Spleen (tissue), 11 donors: ENCODE results near the gene RHOV. TPM values are rescaled to one million over a fixed set of nuclear protein-coding genes. Genes with fewer than 3 reads are reported as not detected.

Experiments used
- DNase-seq: peaks from one replicate; pipeline ENCODE4 v3.0.0-alpha.2; 2020
- H3K27ac ChIP-seq, 8 donors: fragments of 200-600 bp; sonication (generic) in 7 of 8; 1 replicate in 4 of 8; 2 replicates in 4 of 8; pipeline versions ENCODE4 v1.5.0 to v1.8.0; 2016 to 2021; ENCODE audit warnings: inconsistent platforms in 4 of 8, mild to moderate bottlenecking in 4 of 8, moderate library complexity in 1 of 8
- H3K27me3 ChIP-seq, 7 donors: fragments of 200-600 bp; sonication (generic) in 6 of 7; replicated peaks in 1 of 7; 1 replicate in 4 of 7; 2 replicates in 3 of 7; pipeline versions ENCODE4 v1.5.0 to v1.8.0; 2016 to 2021; ENCODE audit warnings: inconsistent platforms in 3 of 7, mild to moderate bottlenecking in 1 of 7
- H3K36me3 ChIP-seq, 6 donors: fragments of 200-600 bp; sonication (generic) in 5 of 6; 1 replicate in 4 of 6; 2 replicates in 2 of 6; pipeline versions ENCODE4 v1.5.0 to v1.8.0; 2016 to 2021; ENCODE audit warnings: inconsistent platforms in 2 of 6
- H3K4me1 ChIP-seq, 6 donors: fragments of 200-600 bp; sonication (generic) in 5 of 6; 1 replicate in 3 of 6; 2 replicates in 3 of 6; pipeline versions ENCODE4 v1.5.0 to v1.8.0; 2016 to 2021; ENCODE audit warnings: inconsistent platforms in 3 of 6
- H3K4me3 ChIP-seq, 8 donors: fragments of 200-600 bp; sonication (generic) in 7 of 8; 1 replicate in 4 of 8; 2 replicates in 4 of 8; pipeline versions ENCODE4 v1.5.0 to v1.8.0; 2016 to 2021; ENCODE audit warnings: inconsistent platforms in 4 of 8, mild to moderate bottlenecking in 4 of 8, moderate library complexity in 2 of 8
- H3K9me3 ChIP-seq, 8 donors: fragments of 200-600 bp; sonication (generic) in 7 of 8; 1 replicate in 4 of 8; 2 replicates in 4 of 8; pipeline versions ENCODE4 v1.5.0 to v1.8.0; 2016 to 2021; ENCODE audit warnings: inconsistent platforms in 4 of 8
- POLR2A ChIP-seq, 3 donors: fragments of 450-650 bp; IDR thresholded peaks; one replicate each; pipeline ENCODE4 v1.5.1; 2017; ENCODE audit warnings: antibody characterized with exemption in 3 of 3, mild to moderate bottlenecking in 1 of 3
- POLR2AphosphoS5 ChIP-seq, 3 donors: sonication (generic); formaldehyde crosslinking; IDR thresholded peaks; one replicate each; pipeline ENCODE4 v1.5.1; 2017; ENCODE audit warnings: antibody characterized with exemption in 3 of 3
- WGBS, 5 donors: extraction: QIAGEN DNeasy Blood & Tissue Kit in 3 of 5; methylation state at CpG; one replicate each; pipeline versions ENCODE4 v1.1.5 to v1.1.7; 2013 to 2018; 5-methylcytosine and 5-hydroxymethylcytosine counted together
- intact Hi-C: fragments of 100-400 bp; cut with DNase I; formaldehyde crosslinking; loops from one replicate; pipeline ENCODE4 v1.15.0; 2023; ENCODE audit warnings: low total_unique reads
- polyA plus RNA-seq, 3 donors: library from polyadenylated mRNA; stranded (reverse); fragments of 200-250 nt; gene quantifications; one replicate each; pipeline ENCODE4 v1.2.1, GENCODE V29; 2013
- total RNA-seq, 7 donors: library from RNA; depleted of rRNA in 3 of 7; stranded (reverse); fragments of >200 nt in 3 of 7; fragmentation: NEBNext Ultra II Directional in 4 of 7; extraction: Animal tissue kit (Norgen Biotek cat#: 25700) in 4 of 7; gene quantifications; one replicate each; pipeline versions ENCODE4 v1.1.0 to v1.2.1, GENCODE V29; 2016 to 2021
- TF ChIP-seq, protein P1 (sequence below), 11 experiments: fragments of 200-600 bp in 7 of 11; fragments of 450-650 bp in 4 of 11; sonication (generic) in 4 of 11; IDR thresholded peaks in 8 of 11; conservative IDR thresholded peaks in 3 of 11; 1 replicate in 7 of 11; 2 replicates in 4 of 11; pipeline versions ENCODE4 v1.4.0 to v1.8.0; 2016 to 2021; ENCODE audit warnings: antibody characterized with exemption in 11 of 11, inconsistent platforms in 4 of 11, mild to moderate bottlenecking in 1 of 11
- donor health status: healthy with polysubstance abuse.
- donor health status: DM: no; HTN: no; CAD: no; lungs with moderate emphysema.
- donor health status: DM: no; HTN: no; CAD: no.
- donor health status: Bipolar disorder and iron deficiency.
- donor health status: healthy.
- donor health status: DM: no; HTN: no; CAD: no.
- donor health status: DM: yes; HTN: yes; CAD: no.

Gene RHOV
- total and polyA plus RNA-seq, 10 donors = 0.06 to 0.19 TPM; not detected in 8

DNA sequence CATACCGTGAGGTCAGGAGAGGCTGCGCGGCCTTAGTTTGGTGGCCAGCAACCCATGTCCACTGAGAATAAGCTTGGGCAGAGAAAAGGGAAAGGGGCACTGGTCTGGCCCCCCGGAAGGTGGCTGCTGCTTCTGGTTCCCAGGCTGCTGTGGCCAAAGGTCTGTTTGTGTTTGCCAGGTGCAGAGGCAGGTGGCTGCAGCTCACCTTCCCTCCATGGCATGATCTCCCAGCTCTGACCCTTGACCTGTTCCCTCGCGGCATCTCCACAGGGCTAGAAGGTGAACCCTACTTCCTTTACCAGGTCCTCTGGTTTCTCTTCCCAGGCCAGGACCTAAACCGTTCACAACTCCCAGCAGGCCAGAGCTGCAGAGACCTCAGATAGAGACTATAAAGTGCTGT lies 34.1 kb upstream of the RHOV start:
- TF ChIP-seq POLR2AphosphoS5 (IDR thresholded peaks at IDR 0.05) (no peak), POLR2A (IDR thresholded peaks at IDR 0.05) (no peak)
- TF ChIP-seq, protein P1, sequence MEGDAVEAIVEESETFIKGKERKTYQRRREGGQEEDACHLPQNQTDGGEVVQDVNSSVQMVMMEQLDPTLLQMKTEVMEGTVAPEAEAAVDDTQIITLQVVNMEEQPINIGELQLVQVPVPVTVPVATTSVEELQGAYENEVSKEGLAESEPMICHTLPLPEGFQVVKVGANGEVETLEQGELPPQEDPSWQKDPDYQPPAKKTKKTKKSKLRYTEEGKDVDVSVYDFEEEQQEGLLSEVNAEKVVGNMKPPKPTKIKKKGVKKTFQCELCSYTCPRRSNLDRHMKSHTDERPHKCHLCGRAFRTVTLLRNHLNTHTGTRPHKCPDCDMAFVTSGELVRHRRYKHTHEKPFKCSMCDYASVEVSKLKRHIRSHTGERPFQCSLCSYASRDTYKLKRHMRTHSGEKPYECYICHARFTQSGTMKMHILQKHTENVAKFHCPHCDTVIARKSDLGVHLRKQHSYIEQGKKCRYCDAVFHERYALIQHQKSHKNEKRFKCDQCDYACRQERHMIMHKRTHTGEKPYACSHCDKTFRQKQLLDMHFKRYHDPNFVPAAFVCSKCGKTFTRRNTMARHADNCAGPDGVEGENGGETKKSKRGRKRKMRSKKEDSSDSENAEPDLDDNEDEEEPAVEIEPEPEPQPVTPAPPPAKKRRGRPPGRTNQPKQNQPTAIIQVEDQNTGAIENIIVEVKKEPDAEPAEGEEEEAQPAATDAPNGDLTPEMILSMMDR (IDR thresholded peaks at IDR 0.05 in 8 of 11, conservative IDR thresholded peaks at IDR 0.05 in 3 of 11) = no peak
- no peaks in the 10 kb centered on the region for H3K27me3 ChIP-seq
- H3K9me3 ChIP-seq = no peaks in the 10 kb centered on the region
- H3K36me3 ChIP-seq = peaks cover 0 to 17% (median 6%) of the 10 kb centered on the region in 6 donors
- peaks cover 38 to 86% (median 69%) of the 10 kb centered on the region in 6 donors for H3K4me1 ChIP-seq
- no peak overlapping the region for H3K4me3 ChIP-seq
- intact Hi-C loops = loop anchor here (5.0 to 10.0 kb wide), 2 partner anchors 34 to 207 kb away; partner anchors contain the start of gene INO80
- 83 to 94% (median 87%) methylated on average over 7 of the region's 7 CpGs for WGBS, 5 donors
- peak overlapping the region in 6 of 8 donors; percentile 92 to 95 (median 92) for H3K27ac ChIP-seq
- peak; percentile 71 for DNase-seq

DNA sequence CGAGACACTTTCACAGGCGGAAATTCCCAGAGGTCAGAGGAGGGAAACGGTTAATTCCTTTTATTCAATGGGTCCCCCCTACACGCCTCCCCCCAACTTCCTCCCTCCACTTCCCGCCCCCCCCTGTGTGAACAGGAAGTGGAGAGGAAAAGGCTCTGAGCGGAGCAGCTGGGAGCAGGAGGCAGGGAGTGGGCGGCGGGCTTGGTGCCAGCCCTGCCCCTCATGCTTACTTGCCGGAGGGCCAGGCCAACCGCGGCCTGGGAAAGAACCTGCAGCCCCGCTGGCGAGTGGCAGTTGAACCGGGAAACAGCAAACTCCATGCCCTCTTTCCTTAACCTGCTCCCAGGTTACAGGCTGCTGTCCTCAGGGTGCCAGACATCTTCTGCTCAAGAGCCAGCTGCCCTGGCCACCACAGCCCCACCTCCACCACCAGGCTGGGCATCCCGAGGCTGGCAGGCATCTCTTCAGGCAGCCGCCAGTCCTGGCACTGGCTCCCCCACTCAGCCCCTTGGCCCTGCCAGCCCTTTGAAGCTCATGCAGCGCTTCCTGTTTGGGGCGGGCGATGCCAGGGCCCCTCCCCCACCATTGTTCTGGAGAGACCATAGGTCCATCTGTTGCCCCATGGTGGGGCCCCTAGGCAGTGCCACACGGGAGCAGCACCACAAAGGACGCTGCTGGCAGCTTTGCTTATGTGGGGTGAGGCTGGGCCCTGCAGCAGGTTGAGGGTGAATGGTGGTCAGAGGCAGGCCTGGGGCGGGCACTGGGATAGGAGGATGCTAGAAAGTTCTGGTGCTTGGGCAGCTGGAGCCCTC lies 33.2 kb upstream of the RHOV start:
- DNase-seq = peak; percentile 91
- intact Hi-C loops = loop anchor here (5.0 to 10.0 kb wide), 2 partner anchors 35 to 208 kb away; partner anchors contain the start of gene INO80
- peaks cover 45 to 93% (median 78%) of the 10 kb centered on the region in 6 donors for H3K4me1 ChIP-seq
- no peaks in the 10 kb centered on the region for H3K27me3 ChIP-seq
- no peaks in the 10 kb centered on the region for H3K9me3 ChIP-seq
- TF ChIP-seq POLR2AphosphoS5 (IDR thresholded peaks at IDR 0.05) (peak; percentile 81 to 85 (median 84)), POLR2A (IDR thresholded peaks at IDR 0.05) (no peak)
- TF ChIP-seq, protein P1 (IDR thresholded peaks at IDR 0.05 in 8 of 11, conservative IDR thresholded peaks at IDR 0.05 in 3 of 11) = no peak
- WGBS, 5 donors = 7 to 12% (median 8%) methylated on average over 15 to 22 of the region's 22 CpGs
- peaks cover 0 to 26% (median 14%) of the 10 kb centered on the region in 6 donors for H3K36me3 ChIP-seq
- peak overlapping the region; percentile 46 to 77 (median 51) for H3K4me3 ChIP-seq
- H3K27ac ChIP-seq = peak overlapping the region; percentile 92 to 97 (median 92)

DNA sequence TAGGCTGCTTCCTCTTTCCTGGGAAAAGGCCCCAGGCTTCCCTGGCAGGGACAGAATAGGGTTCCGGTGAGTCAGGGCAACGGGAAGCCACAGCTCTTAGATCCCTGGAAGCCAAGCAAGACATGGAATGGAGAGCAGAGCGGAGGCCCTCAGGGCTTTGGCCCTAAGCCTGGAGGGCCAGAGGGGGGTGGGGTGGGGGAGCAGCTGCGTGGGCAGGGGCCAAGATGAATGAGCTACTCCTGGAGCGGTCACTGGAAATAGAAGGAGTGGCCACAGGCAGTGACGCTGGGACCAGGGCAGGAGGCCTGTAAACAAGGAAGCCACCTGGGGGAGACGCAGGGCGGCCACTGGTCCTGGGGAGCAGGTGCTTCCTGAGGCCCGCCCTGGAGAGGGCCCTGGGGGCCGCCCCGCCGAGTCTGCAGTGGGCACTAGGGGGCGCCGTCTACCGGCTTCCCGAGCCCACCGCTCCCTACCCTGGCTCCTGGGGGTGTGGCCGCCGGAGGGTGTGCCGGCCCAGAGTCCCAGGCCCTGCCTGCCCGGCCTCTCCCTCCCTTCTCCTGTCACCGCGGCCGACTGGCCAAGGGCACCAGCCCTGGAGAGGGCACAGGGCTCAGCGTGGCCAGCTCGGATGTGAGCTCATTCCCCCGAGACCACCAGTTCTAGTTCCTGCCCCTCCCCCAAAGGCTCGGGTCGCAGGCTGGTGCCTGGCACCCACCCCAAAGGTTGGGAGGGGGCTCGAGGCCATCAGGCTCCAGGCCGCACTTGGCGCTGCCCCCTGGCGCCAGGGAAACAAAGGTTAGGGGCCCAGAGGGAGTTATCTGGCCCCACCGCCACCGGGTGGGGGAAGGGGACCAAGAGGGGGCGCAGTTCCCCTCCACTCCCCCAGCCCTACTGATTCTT lies 32.3 kb upstream of the RHOV start:
- Histone ChIP-seq H3K27me3 (no peaks in the 10 kb centered on the region), H3K36me3 (peaks cover 0 to 34% (median 16%) of the 10 kb centered on the region in 6 donors), H3K4me3 (peak overlapping the region; percentile 46 to 77 (median 51)), H3K4me1 (peaks cover 45 to 100% (median 82%) of the 10 kb centered on the region in 6 donors), H3K9me3 (no peaks in the 10 kb centered on the region), H3K27ac (peak overlapping the region; percentile 92 to 97 (median 92))
- 2 to 6% (median 4%) methylated on average over 19 to 36 of the region's 36 CpGs for WGBS, 5 donors
- intact Hi-C loops = loop anchor here (5.0 to 10.0 kb wide), 2 partner anchors 36 to 208 kb away; partner anchors contain the start of gene INO80
- TF ChIP-seq POLR2AphosphoS5 (IDR thresholded peaks at IDR 0.05) (peak; percentile 81 to 87 (median 83)), POLR2A (IDR thresholded peaks at IDR 0.05) (peak in 1 of 3 donors; percentile 24)
- TF ChIP-seq, protein P1 (IDR thresholded peaks at IDR 0.05 in 8 of 11, conservative IDR thresholded peaks at IDR 0.05 in 3 of 11) = peak; percentile 78 to 98 (median 96)
- DNase-seq = peak; percentile 97
